Measurements from ENCODE around the gene RBMS3. TPM values are rescaled to one million over a fixed set of nuclear protein-coding genes. Genes with fewer than 3 reads are reported as not detected.

RBMS3 gene
- total RNA-seq, 1 experiment from 2014 or later, result 0.42 TPM

- intact Hi-C loops (cut with micrococcal nuclease), result no loop called here
- ChIA-PET CTCF (no interaction called here), POLR2A (no interaction called here), RAD21 (ENCODE audit: low non-redundant PET in 1 of 2, low total read pairs in 2 of 2, uncharacterized antibody in 2 of 2, unreplicated experiment in 2 of 2) (no interaction called here)
- DNase-seq (ENCODE audit: low read depth, low spot score), result no peak
- H3K27ac ChIP-seq (ENCODE audit: low read depth, low read length), result no peak overlapping the region
- H3K4me2 ChIP-seq (ENCODE audit: low read length), result no peak overlapping the region
- H2AFZ ChIP-seq (ENCODE audit: low read depth, low read length, poor library complexity, severe bottlenecking), result no peak overlapping the region
- TF ChIP-seq CEBPB (IDR thresholded peaks at IDR 0.05; ENCODE audit: low read depth) (no peak), CTCF (IDR thresholded peaks at IDR 0.05 in 2 of 3, conservative IDR thresholded peaks at IDR 0.05 in 1 of 3; ENCODE audit: borderline replicate concordance in 1 of 3, insufficient read depth in 1 of 3, low read depth in 2 of 3, low read length in 2 of 3) (no peak), SP1 (IDR thresholded peaks at IDR 0.05; ENCODE audit: low read depth) (no peak), SRF (IDR thresholded peaks at IDR 0.05; ENCODE audit: low read depth) (no peak), RAD21 (IDR thresholded peaks at IDR 0.05; ENCODE audit: low read depth) (no peak), YY1 (IDR thresholded peaks at IDR 0.05; ENCODE audit: extremely low read depth, insufficient replicate concordance, low read depth, low read length) (no peak), EGR1 (IDR thresholded peaks at IDR 0.05; ENCODE audit: low read depth) (no peak), JUND (IDR thresholded peaks at IDR 0.05) (no peak), FOSL1 (IDR thresholded peaks at IDR 0.05; ENCODE audit: low read depth) (no peak), MAX (IDR thresholded peaks at IDR 0.05) (no peak), ELF1 (IDR thresholded peaks at IDR 0.05; ENCODE audit: borderline replicate concordance, low read depth) (no peak), SIN3A (IDR thresholded peaks at IDR 0.05; ENCODE audit: low read depth) (no peak), TCF7L2 (IDR thresholded peaks at IDR 0.05; ENCODE audit: borderline replicate concordance, extremely low read depth, insufficient read depth, insufficient read length) (no peak), ZBTB33 (IDR thresholded peaks at IDR 0.05; ENCODE audit: extremely low read depth, insufficient replicate concordance, low read length) (no peak), REST (IDR thresholded peaks at IDR 0.05; ENCODE audit: low read depth) (no peak), ZFX (IDR thresholded peaks at IDR 0.05) (no peak), ZNF274 (IDR thresholded peaks at IDR 0.05; ENCODE audit: low read depth, low read length) (no peak), EZH2 (IDR thresholded peaks at IDR 0.05) (no peak)
- H3K36me3 ChIP-seq (ENCODE audit: control insufficient read depth in 1 of 2, insufficient read depth in 2 of 2, low read length in 2 of 2), result no peaks in the 10 kb centered on the region
- no TSS peak for BruUV-seq (replicated peaks)
- H3K27me3 ChIP-seq (ENCODE audit: insufficient read depth, low read length), result no peaks in the 10 kb centered on the region
- H3K4me1 ChIP-seq (ENCODE audit: control insufficient read depth in 1 of 2, insufficient read depth in 2 of 2, low read length in 2 of 2), result no peaks in the 10 kb centered on the region
- ATAC-seq, result no peak
- H4K20me1 ChIP-seq (ENCODE audit: insufficient read depth), result no peaks in the 10 kb centered on the region
- no peak overlapping the region for H3K4me3 ChIP-seq (replicated peaks in 1 of 2; ENCODE audit: low read depth in 1 of 2, low read length in 2 of 2)
- no peak overlapping the region for H3K9ac ChIP-seq (ENCODE audit: low read length)
- no peaks in the 10 kb centered on the region for H3K9me3 ChIP-seq (ENCODE audit: control insufficient read depth in 1 of 2, insufficient read depth in 1 of 2, low read depth in 1 of 2, low read length in 2 of 2)
- no peaks in the 10 kb centered on the region for H3K79me2 ChIP-seq (ENCODE audit: insufficient read depth, low read length)
- H3K9me2 ChIP-seq (ENCODE audit: insufficient read depth), result no peaks in the 10 kb centered on the region
These were observed 387.4 kb downstream of the RBMS3 start for GRCh38 chr3:29668233-29668632.

All from HCT116 (cell line).